Measurements from ENCODE around the gene TIPARP. TPM values are rescaled to one million over a fixed set of nuclear protein-coding genes. Genes with fewer than 3 reads are reported as not detected.

The TIPARP gene
- total and polyA plus RNA-seq, 2 experiments from 2014 or later, result 4.5 to 6.9 TPM

- TF ChIP-seq CREB1 (CRISPR knock-in tag; IDR thresholded peaks at IDR 0.05; ENCODE audit: low read depth) (no peak), EZH2 (IDR thresholded peaks at IDR 0.05; ENCODE audit: low read depth, unreplicated experiment) (no peak), ZNF114 (CRISPR knock-in tag; IDR thresholded peaks at IDR 0.05) (no peak)
Measured at GRCh38 chr3:156729460-156730179, 55.2 kb downstream of the TIPARP start (continued).

DNA sequence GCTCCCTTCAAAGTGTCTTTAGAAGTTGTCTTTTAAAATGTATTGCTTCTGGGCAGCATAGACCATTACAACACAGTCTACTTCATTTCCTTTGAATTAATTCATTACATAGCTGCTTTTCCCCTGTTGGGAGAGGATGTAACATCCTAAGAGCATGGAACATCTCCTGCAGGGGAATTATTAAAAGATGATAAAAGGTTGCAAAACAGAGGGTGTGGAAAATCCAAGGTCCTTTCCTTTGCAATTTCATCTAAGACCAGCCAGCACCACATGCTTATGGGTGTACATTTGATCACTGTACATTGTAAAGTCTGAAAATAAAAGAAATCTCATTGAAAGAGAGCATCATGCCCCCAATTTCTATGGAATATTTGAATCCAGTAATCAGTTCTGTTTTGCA lies 57.4 kb downstream of the TIPARP start:
- Histone ChIP-seq H3K4me2 (no peak overlapping the region), H3K79me2 (replicated peaks; ENCODE audit: insufficient read depth) (no peaks in the 10 kb centered on the region), H3K9me2 (ENCODE audit: insufficient read depth) (no peaks in the 10 kb centered on the region), H4K20me1 (replicated peaks; ENCODE audit: insufficient read depth) (no peaks in the 10 kb centered on the region), H3K27ac (ENCODE audit: low read depth) (no peak overlapping the region), H3K36me3 (ENCODE audit: insufficient read depth) (no peaks in the 10 kb centered on the region), H3K27me3 (ENCODE audit: insufficient read depth) (no peaks in the 10 kb centered on the region), H3K4me1 (ENCODE audit: insufficient read depth) (no peaks in the 10 kb centered on the region), H3K4me3 (no peak overlapping the region), H3F3A (replicated peaks; ENCODE audit: low read depth) (no peaks in the 10 kb centered on the region), H2AFZ (no peak overlapping the region)
- DNase-seq (ENCODE audit: low spot score) (no peak), ATAC-seq (no peak)
- Mint-ChIP-seq H3K4me3 (no peak overlapping the region), H3K4me1 (peaks cover 11% of the 10 kb centered on the region; the same call in 2 of the 3 replicates), H3K27me3 (ENCODE audit: insufficient read depth, low read depth, poor library complexity) (no peaks in the 10 kb centered on the region), H3K9me3 (no peaks in the 10 kb centered on the region), H3K27ac (no peak overlapping the region), H3K36me3 (ENCODE audit: low read depth) (no peaks in the 10 kb centered on the region)
- TF ChIP-seq REST (IDR thresholded peaks at IDR 0.05; ENCODE audit: unreplicated experiment) (no peak), NANOG (IDR thresholded peaks at IDR 0.05; ENCODE audit: borderline replicate concordance) (no peak), ZNF114 (CRISPR knock-in tag; IDR thresholded peaks at IDR 0.05) (no peak), POLR2AphosphoS5 (IDR thresholded peaks at IDR 0.05; ENCODE audit: low read depth) (no peak), STAT1 (IDR thresholded peaks at IDR 0.05; ENCODE audit: unreplicated experiment) (no peak), CTCF (conservative IDR thresholded peaks at IDR 0.05; ENCODE audit: low read depth in 2 of 2) (no peak), ZNF462 (CRISPR knock-in tag; IDR thresholded peaks at IDR 0.05) (no peak), CREB1 (CRISPR knock-in tag; IDR thresholded peaks at IDR 0.05; ENCODE audit: low read depth) (no peak), JUNB (IDR thresholded peaks at IDR 0.05; ENCODE audit: unreplicated experiment) (no peak), EZH2 (IDR thresholded peaks at IDR 0.05; ENCODE audit: low read depth, unreplicated experiment) (no peak), EZH2phosphoT487 (IDR thresholded peaks at IDR 0.05; ENCODE audit: unreplicated experiment) (no peak)
- TF ChIP-seq, protein P1, sequence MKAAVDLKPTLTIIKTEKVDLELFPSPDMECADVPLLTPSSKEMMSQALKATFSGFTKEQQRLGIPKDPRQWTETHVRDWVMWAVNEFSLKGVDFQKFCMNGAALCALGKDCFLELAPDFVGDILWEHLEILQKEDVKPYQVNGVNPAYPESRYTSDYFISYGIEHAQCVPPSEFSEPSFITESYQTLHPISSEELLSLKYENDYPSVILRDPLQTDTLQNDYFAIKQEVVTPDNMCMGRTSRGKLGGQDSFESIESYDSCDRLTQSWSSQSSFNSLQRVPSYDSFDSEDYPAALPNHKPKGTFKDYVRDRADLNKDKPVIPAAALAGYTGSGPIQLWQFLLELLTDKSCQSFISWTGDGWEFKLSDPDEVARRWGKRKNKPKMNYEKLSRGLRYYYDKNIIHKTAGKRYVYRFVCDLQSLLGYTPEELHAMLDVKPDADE (IDR thresholded peaks at IDR 0.05), result no peak

Data from GM23338 (cell line).